Activated effector memory CD4-positive, alpha-beta T cell treated with anti-CD3 and anti-CD28 coated beads, Interleukin-2, amount 50 U/mL, for 16 hours (primary cell): Measurements from ENCODE around the gene PITPNM1.
"Not testable (repeated sequence)": the region's sequence is repeated elsewhere in the genome, so short reads cannot be mapped to it uniquely, and the experiment has no call there.

Experiments used
- DNase-seq: peaks from one replicate; pipeline ENCODE4 v3.0.0-alpha.2; 2020

PITPNM1 gene

GRCh38 chr11:67486481-67487195 lies 18.5 kb downstream of the PITPNM1 start:
- peak; percentile 82 for DNase-seq

GRCh38 chr11:67485873-67486361 lies 19.2 kb downstream of the PITPNM1 start:
- DNase-seq = peak; percentile 79

- peak; percentile 88 for DNase-seq
Observed at GRCh38 chr11:67484847-67485311, 20.3 kb downstream of the PITPNM1 start.

GRCh38 chr11:67483831-67484665 lies 21.1 kb downstream of the PITPNM1 start:
- peak; percentile 79 for DNase-seq

- DNase-seq = peak; percentile 98
Observed at GRCh38 chr11:67482827-67483798, 22.1 kb downstream of the PITPNM1 start, which contains the start of gene AIP. Gene AIP, plus strand, starts transcription at chr11:67483026. Its CDS starts 133 bp downstream, at chr11:67483159.

GRCh38 chr11:67482275-67482826 lies 22.8 kb downstream of the PITPNM1 start:
- DNase-seq = no peak

- DNase-seq = not testable (repeated sequence)
Observed at GRCh38 chr11:67477344-67478050, 27.7 kb downstream of the PITPNM1 start.

GRCh38 chr11:67476692-67477091 lies 28.5 kb downstream of the PITPNM1 start:
- DNase-seq = not testable (repeated sequence)

GRCh38 chr11:67472882-67473281 lies 32.3 kb downstream of the PITPNM1 start:
- no peak for DNase-seq

GRCh38 chr11:67470337-67471002 lies 34.7 kb downstream of the PITPNM1 start:
- no peak for DNase-seq

- DNase-seq = no peak
Observed at GRCh38 chr11:67469508-67469811, 35.7 kb downstream of the PITPNM1 start.

GRCh38 chr11:67468759-67469507 lies 36.2 kb downstream of the PITPNM1 start, which contains the start of gene TMEM134:
Gene TMEM134, minus strand, starts transcription at chr11:67469251. Its CDS starts 59 bp downstream, at chr11:67469192.
- DNase-seq = peak; percentile 97

GRCh38 chr11:67468456-67468758 lies 36.8 kb downstream of the PITPNM1 start:
- no peak for DNase-seq

GRCh38 chr11:67468056-67468455 lies 37.1 kb downstream of the PITPNM1 start:
- DNase-seq = peak; percentile 75

- DNase-seq = no peak
Observed at GRCh38 chr11:67466962-67467771, 38.0 kb downstream of the PITPNM1 start.

GRCh38 chr11:67466367-67466766 lies 38.8 kb downstream of the PITPNM1 start:
- DNase-seq = no peak

- DNase-seq = not testable (repeated sequence)
Observed at GRCh38 chr11:67465530-67465929, 39.6 kb downstream of the PITPNM1 start.

- DNase-seq = no peak
Observed at GRCh38 chr11:67465189-67465510, 40.0 kb downstream of the PITPNM1 start.

- peak; percentile 97 for DNase-seq
Observed at GRCh38 chr11:67464411-67465188, 40.6 kb downstream of the PITPNM1 start.
